ENCODE data around the gene RXRA. TPM values are rescaled to one million over a fixed set of nuclear protein-coding genes. Genes with fewer than 3 reads are reported as not detected.

Gene RXRA
- total RNA-seq, 1 donor from 2014 or later = 66.9 TPM

- H3K9me3 Mint-ChIP-seq = no peaks in the 10 kb centered on the region
- no peak for TF ChIP-seq CTCF (conservative IDR thresholded peaks at IDR 0.05)
- DNase-seq (ENCODE audit: extremely low spot score, unreplicated experiment) = no peak
- peaks cover 14% of the 10 kb centered on the region for H3K4me1 Mint-ChIP-seq (ENCODE audit: unreplicated experiment)
- peaks cover 11% of the 10 kb centered on the region for H3K27me3 Mint-ChIP-seq
- no peak overlapping the region for H3K27ac Mint-ChIP-seq
- H3K36me3 Mint-ChIP-seq = no peaks in the 10 kb centered on the region
- H3K4me3 Mint-ChIP-seq = no peak overlapping the region
These were observed 160.3 kb downstream of the RXRA start for GRCh38 chr9:134486596-134486995.

Small RNA genes within 50 kb of the gene (microRNA-seq; reads per million reads assigned to microRNA genes)
- 1.1 reads per million for gene MIR4669

Other genes starting within 250 kb of the RXRA start
- 42.1 and 45.7 TPM in 2 replicates for gene WDR5, start 190.4 kb upstream of the RXRA start, total RNA-seq (ENCODE audit: low replicate concordance)
- 66.2 and 78.6 TPM in 2 replicates for gene RNU6ATAC, start 161.9 kb upstream of the RXRA start, total RNA-seq (ENCODE audit: low replicate concordance)

All from type B pancreatic cell (in vitro differentiated cells).